HG03469 (cell line): ENCODE measurements around the gene LCE1D.

Source experiments
- ATAC-seq: cut with Tn5 transposase; IDR thresholded peaks from one replicate; pipeline ENCODE4 v1.9.1; 2021; ENCODE audit warnings: mild to moderate bottlenecking, moderate library complexity, moderate number of reproducible peaks; ENCODE audit not compliant: unreplicated experiment

The LCE1D gene, protein sequence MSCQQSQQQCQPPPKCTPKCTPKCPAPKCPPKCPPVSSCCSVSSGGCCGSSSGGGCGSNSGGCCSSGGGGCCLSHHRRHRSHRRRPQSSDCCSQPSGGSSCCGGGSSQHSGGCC

DNA sequence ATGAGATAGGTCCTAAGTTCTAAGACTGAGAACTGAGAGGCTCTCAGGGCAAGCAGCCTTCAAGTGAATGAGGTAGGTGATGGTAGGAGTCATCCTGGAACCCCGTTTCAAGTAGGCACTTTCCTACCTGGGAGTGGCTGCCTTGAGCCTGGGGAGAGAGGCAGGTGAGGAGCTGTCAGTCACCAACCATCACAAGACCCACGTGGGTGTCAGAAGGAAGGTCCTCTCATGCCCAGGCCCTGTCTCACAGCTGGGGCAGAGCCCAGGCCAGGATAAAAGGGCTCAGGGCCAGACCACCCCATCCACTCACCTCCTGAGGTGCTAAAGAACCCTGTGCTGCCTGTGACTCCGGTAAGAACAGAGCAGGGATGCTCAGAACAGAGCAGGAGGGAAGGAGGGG is at the start of gene LCE1D:
Gene LCE1D (plus strand): TSS at position 301 of the 400 bp plus-strand sequence. CDS start 1,074 bp downstream, outside the sequence.
- ATAC-seq = no peak

DNA sequence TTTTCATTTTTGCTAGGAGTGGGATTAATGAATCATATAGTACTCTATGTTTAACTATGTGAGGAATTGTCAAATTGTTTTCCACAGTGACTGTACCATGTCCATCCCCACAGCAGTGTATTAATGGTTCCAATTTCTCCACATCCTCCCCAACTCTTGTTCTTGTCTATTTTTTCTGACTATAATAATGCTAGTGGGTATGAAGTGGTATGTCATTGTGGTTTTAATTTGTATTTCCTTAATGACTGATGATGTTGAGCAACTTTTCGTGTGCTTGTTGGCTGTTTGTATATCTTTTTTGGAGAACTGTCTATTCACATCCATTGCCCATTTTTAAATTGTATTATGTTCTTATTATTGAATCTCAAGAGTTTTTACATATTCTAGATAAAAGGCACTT is 48.7 kb upstream of the LCE1D start:
- ATAC-seq = no peak

DNA sequence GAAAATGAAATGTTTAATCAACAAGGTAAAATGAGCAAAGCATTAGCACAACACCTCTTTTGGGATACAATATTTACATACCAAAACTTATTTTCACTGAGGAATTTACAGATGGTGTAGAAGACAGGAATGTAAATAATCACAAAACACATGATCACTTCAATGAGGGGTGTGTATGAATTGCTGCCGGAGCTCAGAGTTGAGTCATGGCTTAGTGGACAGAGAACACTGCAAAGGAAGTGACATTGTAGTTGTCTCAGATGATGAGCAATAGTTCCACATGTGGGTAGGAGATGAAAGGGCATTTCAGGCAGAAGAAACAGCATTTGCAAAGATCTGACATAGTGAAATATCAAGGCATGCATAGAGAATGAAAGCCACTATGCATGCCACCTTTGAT is 44.3 kb upstream of the LCE1D start:
- no peak for ATAC-seq

DNA sequence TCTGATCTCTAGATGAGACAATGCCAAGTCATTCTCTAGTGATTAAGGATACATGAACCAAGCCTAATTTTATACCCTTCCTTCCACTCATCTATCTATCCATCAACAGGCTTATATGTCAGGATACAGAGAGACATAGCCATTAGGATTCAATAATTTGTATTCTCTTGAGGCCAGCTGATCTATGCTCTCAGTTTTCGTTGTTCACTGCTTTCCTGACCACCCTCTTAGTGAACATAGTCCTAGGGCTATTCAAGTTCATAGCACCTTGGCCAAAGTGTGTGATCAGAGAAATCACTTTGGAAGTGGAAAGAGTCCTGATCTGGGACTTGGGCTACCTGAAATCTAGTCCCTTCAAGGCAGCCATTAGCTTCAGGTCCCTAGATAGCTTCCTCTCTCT is 42.9 kb upstream of the LCE1D start:
- no peak for ATAC-seq

DNA sequence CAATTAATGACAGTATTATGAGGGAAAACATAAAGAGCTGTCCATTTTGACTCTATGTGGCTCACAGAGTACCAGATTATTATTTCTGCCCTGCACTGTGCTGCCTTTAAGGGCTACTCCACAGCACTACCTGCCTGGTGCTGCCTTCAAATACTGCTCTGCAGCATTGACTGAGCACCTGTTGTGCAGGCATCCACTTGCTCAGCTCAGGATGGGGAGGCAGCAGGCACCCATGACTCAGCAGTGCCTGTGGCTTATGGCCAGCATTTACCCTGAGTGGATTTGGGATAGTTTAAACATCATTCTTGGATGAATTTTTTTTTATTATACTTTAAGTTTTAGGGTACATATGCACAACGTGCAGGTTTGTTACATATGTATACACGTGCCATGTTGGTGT is 39.6 kb upstream of the LCE1D start:
- no peak for ATAC-seq

DNA sequence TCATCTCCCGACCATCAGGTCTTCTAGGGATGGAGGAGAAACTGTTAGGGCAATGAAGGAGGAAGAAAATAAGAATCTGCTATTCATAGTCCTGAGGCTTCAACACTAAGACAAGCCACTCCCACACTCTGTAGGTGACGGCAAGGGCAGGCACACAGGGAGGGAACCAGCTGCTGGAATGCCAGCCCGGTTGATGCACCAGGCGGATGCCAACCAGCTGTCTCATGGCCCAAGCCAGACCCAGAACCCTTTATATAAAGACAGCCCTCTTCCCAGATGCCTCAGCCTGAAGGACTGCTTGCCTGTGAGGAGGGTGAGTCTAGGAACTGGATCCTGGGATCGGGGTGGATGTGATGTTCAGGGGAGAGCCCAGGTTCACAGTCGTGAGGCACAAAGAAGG is 38.8 kb upstream of the LCE1D start, which contains the start of gene KPRP:
Gene KPRP (plus strand): TSS at position 279 of the 400 bp plus-strand sequence. CDS start 1,564 bp downstream, outside the sequence.
- ATAC-seq = no peak

DNA sequence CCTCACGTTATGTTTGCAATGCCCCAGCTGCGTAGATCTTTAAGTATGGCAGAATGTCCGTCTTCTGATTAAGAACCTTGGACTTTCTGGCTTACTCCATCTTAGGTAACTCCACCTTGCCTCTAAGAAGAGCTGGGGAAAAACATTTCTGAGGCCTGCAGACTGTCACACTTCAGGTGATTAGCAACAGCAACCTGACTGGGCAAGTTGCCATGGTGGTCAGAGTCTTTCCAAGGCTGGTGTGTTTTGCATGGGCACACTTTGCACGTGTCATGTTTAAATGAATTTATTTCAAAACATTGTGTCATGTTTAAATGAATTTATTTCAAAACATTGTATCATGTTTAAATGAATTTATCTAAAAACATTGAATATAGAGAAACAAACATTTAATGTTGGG is 37.9 kb upstream of the LCE1D start:
- ATAC-seq = no peak

DNA sequence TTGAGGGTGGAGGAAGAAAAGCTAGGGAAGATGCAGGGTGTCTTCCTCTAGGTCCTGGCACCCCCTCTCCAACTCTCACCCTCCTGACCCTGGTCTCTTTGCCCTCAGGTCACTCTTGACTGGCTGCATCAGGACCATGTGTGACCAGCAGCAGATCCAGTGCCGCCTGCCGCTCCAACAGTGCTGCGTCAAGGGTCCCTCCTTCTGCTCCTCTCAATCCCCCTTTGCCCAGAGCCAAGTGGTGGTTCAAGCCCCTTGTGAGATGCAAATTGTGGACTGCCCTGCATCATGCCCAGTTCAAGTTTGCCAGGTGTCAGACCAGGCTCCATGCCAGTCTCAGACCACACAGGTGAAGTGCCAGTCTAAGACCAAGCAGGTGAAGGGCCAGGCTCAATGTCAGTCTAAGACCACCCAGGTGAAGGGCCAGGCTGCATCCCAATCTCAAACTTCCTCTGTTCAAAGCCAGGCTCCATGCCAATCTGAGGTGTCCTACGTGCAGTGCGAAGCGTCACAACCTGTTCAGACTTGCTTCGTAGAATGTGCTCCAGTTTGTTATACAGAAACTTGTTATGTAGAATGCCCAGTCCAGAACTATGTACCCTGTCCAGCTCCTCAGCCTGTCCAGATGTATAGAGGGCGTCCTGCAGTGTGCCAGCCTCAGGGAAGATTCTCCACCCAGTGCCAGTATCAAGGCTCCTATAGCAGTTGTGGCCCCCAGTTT is 36.9 kb upstream of the LCE1D start:
- ATAC-seq = no peak

DNA sequence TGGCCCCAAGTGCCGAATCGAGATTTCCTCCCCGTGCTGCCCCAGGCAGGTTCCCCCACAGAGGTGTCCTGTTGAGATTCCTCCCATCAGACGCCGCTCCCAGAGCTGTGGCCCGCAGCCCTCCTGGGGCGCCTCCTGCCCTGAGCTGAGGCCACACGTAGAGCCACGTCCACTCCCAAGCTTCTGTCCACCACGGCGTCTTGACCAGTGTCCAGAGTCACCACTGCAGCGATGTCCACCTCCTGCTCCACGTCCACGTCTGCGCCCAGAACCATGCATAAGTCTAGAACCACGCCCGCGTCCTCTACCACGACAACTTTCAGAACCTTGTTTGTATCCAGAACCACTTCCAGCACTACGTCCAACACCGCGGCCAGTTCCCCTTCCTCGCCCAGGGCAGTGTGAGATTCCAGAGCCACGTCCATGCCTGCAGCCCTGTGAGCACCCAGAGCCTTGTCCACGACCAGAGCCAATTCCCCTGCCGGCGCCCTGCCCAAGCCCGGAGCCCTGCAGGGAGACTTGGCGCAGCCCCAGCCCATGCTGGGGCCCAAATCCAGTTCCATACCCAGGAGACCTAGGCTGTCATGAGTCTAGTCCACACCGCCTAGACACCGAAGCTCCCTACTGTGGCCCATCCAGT is 35.9 kb upstream of the LCE1D start:
- no peak for ATAC-seq

DNA sequence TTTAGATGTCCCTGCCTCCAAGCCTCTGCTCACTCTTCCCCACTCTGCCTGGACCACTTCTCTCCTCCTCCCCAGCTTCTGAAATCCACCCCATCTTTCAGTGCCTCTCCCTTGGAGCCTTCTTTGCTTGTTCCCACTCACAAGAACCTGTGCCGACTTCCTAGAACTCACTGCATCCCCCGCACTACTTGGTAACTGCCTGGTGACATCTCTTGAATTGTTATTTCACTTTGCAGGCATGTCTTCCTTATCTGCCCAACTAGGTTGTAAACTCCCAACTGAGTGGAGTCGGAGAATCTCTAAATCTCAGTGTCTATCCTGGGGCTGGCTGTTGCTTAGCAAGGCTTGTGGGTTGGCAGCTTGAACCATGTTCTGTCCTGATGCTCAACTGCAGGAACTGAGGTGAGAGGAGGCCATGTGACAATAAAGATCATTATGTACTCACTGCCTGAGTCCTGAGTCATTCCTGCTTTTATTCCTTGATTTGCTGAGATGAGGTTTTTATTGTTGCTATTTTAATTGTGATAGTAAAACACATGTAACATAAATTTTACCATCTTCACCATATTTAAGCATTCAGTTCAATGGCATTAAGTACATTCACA is 34.8 kb upstream of the LCE1D start:
- ATAC-seq = no peak

DNA sequence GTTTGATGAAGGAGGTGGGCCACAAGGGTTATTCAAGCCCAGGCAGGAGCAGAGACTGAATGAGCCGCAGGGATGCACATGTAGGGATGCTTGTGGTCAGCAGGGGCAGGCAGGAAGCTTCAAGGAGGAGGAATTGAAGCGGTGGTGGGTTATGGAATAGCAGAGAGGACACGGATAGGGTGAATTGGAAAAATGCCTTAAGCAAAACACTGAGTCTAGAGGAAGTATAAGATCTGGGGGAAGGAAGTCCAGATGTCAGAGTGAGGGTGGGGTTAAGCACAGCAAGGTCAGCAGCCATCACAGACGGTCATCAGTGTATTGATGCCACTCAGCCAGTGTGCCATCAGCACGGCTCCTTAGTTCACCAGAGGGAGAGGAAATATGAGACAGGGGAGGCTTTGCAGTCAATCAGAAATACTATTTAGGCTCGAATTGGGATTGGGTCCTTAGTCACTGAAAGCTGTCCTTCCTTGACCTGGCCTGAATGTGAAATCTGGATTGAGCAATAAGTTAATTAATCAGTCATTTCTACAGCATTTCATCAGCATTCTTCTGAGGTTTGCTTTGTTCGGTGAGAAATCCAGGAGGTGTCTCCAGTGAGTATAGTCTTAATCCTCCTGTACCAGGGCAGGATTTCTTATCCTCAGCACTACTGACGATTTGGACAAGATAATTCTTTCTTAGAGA is 27.5 kb upstream of the LCE1D start:
- no peak for ATAC-seq

DNA sequence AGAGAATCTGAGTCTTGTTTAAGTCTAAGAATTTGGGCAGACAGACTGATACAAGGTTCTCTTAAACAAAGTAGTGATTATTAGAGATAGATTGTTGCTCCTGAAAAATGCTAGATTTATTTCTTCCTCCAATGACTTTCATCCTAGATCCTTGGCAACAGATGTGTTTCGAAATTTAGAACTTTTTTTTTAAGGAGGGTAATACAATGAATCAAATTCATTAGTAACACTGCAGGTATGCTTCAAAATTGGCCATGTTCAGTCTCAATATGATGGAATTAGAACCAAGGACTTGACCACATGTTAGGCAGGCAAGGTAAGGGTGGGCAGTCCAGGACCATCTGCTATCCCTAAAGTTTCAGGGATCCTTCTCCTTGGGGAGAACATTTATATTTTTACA is 26.1 kb upstream of the LCE1D start:
- ATAC-seq = no peak

DNA sequence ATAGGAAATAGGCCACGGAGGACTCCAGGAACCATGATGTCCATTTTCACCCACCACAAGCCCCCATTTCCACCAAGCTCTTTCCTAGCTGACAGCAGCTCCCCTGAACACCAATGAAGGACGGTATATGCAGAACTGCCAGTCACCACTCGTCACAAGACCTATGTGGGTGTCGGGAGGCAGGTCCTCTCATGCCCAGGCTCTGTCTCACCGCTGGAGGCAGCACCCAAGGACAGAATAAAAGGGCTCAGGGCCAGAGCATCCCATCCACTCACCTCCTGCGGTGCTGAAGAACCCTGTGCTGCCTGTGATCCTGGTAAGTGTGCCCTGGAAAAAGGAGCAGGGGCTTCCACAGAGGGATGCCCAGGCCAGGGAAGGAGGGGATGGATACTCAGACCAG is 21.6 kb upstream of the LCE1D start, which contains the start of gene LCE1F:
Gene LCE1F (plus strand): TSS at position 266 of the 400 bp plus-strand sequence. CDS start 1,232 bp downstream, outside the sequence.
- no peak for ATAC-seq

DNA sequence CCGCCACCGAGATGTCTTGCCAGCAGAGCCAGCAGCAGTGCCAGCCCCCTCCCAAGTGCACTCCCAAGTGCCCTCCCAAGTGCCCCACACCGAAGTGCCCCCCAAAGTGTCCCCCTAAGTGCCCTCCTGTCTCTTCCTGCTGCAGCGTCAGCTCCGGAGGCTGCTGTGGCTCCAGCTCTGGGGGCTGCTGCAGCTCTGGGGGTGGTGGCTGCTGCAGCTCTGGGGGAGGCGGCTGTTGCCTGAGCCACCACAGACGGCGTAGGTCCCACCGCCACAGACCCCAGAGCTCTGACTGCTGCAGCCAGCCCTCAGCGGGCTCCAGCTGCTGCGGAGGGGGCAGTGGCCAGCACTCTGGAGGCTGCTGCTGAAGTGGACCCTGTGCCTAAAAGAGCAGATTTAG is 20.2 kb upstream of the LCE1D start:
- no peak for ATAC-seq

DNA sequence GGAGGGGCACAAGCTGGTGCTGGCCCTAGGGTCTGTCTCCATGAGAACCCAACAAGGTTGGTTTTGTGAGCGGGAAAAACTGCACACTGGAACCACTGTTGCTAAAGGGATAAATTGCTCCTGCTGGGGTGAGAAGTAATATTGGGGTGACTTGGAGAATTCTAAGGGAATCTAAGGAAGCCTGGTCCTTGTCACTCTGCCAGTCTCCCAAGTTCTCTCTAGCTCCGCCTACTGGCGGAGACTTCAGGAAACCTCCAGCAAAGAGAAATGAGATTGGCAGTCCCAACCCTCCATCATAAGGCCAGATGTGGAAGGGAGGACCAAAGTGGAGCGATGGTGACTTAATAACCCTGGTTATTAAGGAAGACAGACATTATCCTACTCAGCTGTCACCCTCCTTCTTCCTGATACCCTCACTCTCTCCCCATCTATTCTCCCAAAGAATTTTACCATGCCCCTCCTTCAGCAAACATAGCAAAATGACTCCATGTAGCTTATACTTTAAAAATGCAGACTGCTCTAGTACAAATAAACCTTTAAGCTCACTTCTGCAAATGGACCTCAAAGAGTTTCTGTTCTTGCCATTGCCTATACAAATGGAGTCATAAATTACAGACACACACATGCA is 18.9 kb upstream of the LCE1D start:
- no peak for ATAC-seq

DNA sequence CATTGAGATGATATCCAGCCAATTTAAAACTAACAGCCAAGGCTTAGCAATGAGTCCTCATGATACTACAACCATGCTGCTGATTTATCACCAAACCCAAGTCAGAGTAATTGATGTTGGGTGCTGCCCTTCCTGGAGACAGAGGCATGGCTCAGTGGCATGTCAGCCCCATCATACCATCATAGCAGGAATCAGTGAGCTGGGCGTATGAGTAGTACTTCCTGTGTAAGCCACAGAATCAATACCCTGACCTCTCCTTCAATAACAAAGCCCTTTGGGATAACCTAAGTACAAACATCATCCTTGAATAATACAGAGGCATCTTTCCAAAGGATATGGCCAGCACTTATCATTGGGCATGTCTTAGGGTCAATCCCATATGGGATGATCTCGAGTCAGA is 13.4 kb upstream of the LCE1D start:
- ATAC-seq = no peak

DNA sequence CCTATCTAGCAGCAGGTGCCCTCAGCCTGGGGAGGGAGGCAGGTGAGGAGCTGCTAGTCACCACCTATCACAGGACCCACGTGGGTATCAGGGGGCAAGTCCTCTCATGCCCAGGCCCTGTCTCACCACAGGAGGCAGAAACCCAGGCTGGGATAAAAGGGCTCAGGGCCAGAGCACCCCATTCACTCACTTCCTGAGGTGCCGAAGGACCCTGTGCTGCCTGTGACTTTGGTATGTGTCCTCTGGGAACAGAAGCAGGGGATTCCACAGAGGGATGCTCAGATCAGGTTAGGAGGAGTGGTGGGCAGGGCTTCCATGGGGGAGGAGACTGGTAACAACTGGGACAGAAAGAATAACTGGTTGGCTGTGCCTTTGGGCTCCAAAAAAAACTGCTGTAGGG is 10.4 kb upstream of the LCE1D start, which contains the start of gene LCE1E:
Gene LCE1E (plus strand): TSS at position 181 of the 400 bp plus-strand sequence. CDS start 1,043 bp downstream, outside the sequence.
- no peak for ATAC-seq

DNA sequence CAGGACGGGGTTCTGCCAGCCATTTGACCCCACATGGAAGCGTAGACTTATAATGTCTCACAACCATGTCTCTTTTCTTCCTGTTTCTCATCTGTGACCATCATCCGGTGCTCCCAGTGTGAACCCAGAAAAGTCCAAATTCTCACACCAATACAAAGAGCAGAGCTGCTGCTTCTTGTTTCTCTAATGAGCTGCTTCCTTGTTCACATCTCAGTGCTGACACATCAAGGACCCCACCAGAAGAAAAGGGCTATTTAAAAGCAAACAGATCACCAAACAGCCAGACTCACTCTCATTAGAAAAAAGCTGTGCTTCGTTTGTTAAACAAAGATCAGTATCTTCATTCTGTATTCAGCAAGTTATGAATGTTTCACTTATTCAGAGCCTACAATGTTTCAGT is 835 bp upstream of the LCE1D start:
- ATAC-seq = no peak

DNA sequence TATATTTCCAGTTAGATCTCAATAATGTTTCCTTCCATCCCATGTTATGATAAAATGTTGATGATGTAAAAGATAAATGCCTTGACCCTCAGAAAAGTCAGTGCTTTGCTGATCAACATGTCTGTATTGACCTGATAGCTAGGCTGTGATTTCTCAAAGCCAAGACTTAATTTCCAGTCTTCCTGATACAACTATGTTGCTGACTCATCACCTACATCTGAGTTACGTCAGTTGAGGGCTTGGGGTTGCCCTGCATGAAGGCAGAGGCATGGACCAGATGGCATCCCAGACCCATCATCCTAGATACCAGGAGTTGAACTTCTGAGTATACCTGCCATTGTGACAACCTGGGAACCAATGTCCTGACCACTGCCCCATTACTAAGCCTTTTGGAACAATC is 4.8 kb downstream of the LCE1D start:
- ATAC-seq = no peak

DNA sequence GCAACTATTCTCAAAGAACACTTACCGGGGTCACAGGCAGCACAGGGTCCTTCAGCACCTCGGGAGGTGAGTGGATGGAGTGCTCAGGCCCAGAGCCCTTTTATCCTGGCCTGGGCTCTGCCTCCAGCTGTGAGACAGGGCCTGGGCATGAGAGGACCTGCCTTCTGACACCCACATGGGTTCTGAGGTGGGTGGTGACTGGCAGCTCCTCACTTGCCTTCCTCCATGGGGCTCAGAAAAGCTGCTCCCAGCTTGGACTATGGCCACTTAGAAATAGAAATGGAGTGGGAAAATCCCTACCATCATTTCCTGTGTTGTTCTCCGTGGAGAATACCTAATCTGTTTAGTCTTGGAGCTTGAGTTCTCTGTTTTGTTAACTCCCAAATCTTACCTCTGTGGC is 10.1 kb downstream of the LCE1D start, which contains the start of gene LCE1C:
Gene LCE1C (minus strand): TSS at position 76 of the 400 bp plus-strand sequence. CDS start 1,173 bp downstream, outside the sequence.
- no peak for ATAC-seq
